ENCODE data around the gene TEX30. TPM values are rescaled to one million over a fixed set of nuclear protein-coding genes. Genes with fewer than 3 reads are reported as not detected.

TEX30 gene
- polyA plus RNA-seq, 1 donor (not counting 4 experiments of a cell fraction or from before 2014, with no cell fraction given) = 16.9 TPM

GRCh38 chr13:102763741-102764140 is 9.8 kb downstream of the TEX30 start:
- dilution Hi-C loops (cut with MboI; ENCODE audit: extremely low pct_ligation_motif_present, low sequenced_read_pairs) = no loop called here

GRCh38 chr13:102761071-102761470 is 12.5 kb downstream of the TEX30 start:
- no peak for DNase-seq (ENCODE audit: low read depth, low spot score)
- H3K27ac ChIP-seq (ENCODE audit: control insufficient read depth, insufficient read depth, low read length) = no peak overlapping the region
- no peak for FAIRE-seq
- H3K9me3 ChIP-seq (ENCODE audit: control insufficient read depth, low read depth, low read length) = no peaks in the 10 kb centered on the region
- H4K20me1 ChIP-seq (ENCODE audit: control insufficient read depth, extremely low read depth, insufficient read depth, low read length) = no peaks in the 10 kb centered on the region
- H3K4me3 ChIP-seq (ENCODE audit: control insufficient read depth in 2 of 3, extremely low read depth in 1 of 3, insufficient read depth in 2 of 3, low read depth in 1 of 3, low read length in 3 of 3) = no peak overlapping the region
- TF ChIP-seq CTCF (optimal IDR thresholded peaks at IDR 0.05 in 1 of 3, IDR thresholded peaks at IDR 0.05 in 1 of 3, conservative IDR thresholded peaks at IDR 0.05 in 1 of 3; ENCODE audit: extremely low read depth in 1 of 3, insufficient read depth in 2 of 3, low read length in 3 of 3) = no peak
- TF ChIP-seq EZH2 (IDR thresholded peaks at IDR 0.05; ENCODE audit: low read length) = no peak
- H3K4me1 ChIP-seq (ENCODE audit: control insufficient read depth, extremely low read depth, insufficient read depth, low read length) = no peaks in the 10 kb centered on the region
- H3K9me1 ChIP-seq (ENCODE audit: control insufficient read depth, extremely low read depth, insufficient read depth, low read length) = no peaks in the 10 kb centered on the region
- dilution Hi-C loops (cut with MboI; ENCODE audit: extremely low pct_ligation_motif_present, low sequenced_read_pairs) = no loop called here
- no peak overlapping the region for H3K9ac ChIP-seq (ENCODE audit: control insufficient read depth, extremely low read depth, insufficient read depth, low read length)
- H3K27me3 ChIP-seq (ENCODE audit: control insufficient read depth, extremely low read depth, insufficient read depth, low read length) = no peaks in the 10 kb centered on the region
- H2AFZ ChIP-seq (ENCODE audit: control insufficient read depth, low read length) = no peak overlapping the region
- H3K4me2 ChIP-seq (ENCODE audit: control insufficient read depth, extremely low read depth, insufficient read depth, low read depth, low read length) = no peak overlapping the region
- no peaks in the 10 kb centered on the region for H3K36me3 ChIP-seq (ENCODE audit: control insufficient read depth in 2 of 2, extremely low read depth in 1 of 2, insufficient read depth in 2 of 2, low read length in 2 of 2)
- H3K79me2 ChIP-seq (ENCODE audit: control insufficient read depth, insufficient read depth, low read length) = no peaks in the 10 kb centered on the region

More at GRCh38 chr13:102763741-102764140, 9.8 kb downstream of the TEX30 start:
- Histone ChIP-seq H3K27me3 (ENCODE audit: control insufficient read depth, extremely low read depth, insufficient read depth, low read length) (no peaks in the 10 kb centered on the region), H3K4me1 (ENCODE audit: control insufficient read depth, extremely low read depth, insufficient read depth, low read length) (no peaks in the 10 kb centered on the region), H3K4me2 (ENCODE audit: control insufficient read depth, extremely low read depth, insufficient read depth, low read depth, low read length) (no peak overlapping the region), H3K36me3 (ENCODE audit: control insufficient read depth in 2 of 2, extremely low read depth in 1 of 2, insufficient read depth in 2 of 2, low read length in 2 of 2) (no peaks in the 10 kb centered on the region), H3K9me3 (ENCODE audit: control insufficient read depth, low read depth, low read length) (no peaks in the 10 kb centered on the region), H3K4me3 (ENCODE audit: control insufficient read depth in 2 of 3, extremely low read depth in 1 of 3, insufficient read depth in 2 of 3, low read depth in 1 of 3, low read length in 3 of 3) (no peak overlapping the region), H3K27ac (ENCODE audit: control insufficient read depth, insufficient read depth, low read length) (no peak overlapping the region), H4K20me1 (ENCODE audit: control insufficient read depth, extremely low read depth, insufficient read depth, low read length) (no peaks in the 10 kb centered on the region), H3K9me1 (ENCODE audit: control insufficient read depth, extremely low read depth, insufficient read depth, low read length) (no peaks in the 10 kb centered on the region), H2AFZ (ENCODE audit: control insufficient read depth, low read length) (no peak overlapping the region), H3K79me2 (ENCODE audit: control insufficient read depth, insufficient read depth, low read length) (no peaks in the 10 kb centered on the region), H3K9ac (ENCODE audit: control insufficient read depth, extremely low read depth, insufficient read depth, low read length) (no peak overlapping the region)
- DNase-seq (ENCODE audit: low read depth, low spot score) = no peak
- no peak for FAIRE-seq
- TF ChIP-seq CTCF (optimal IDR thresholded peaks at IDR 0.05 in 1 of 3, IDR thresholded peaks at IDR 0.05 in 1 of 3, conservative IDR thresholded peaks at IDR 0.05 in 1 of 3; ENCODE audit: extremely low read depth in 1 of 3, insufficient read depth in 2 of 3, low read length in 3 of 3) = no peak
- no peak for TF ChIP-seq EZH2 (IDR thresholded peaks at IDR 0.05; ENCODE audit: low read length)

All from keratinocyte (primary cell).